Choroid plexus epithelial cell (primary cell): ENCODE measurements around the gene PRKG1.

Source experiments
- DNase-seq: peaks from one replicate; pipeline ENCODE4 v3.0.0-alpha.2; 2010; ENCODE audit warnings: low read depth
- H3K4me3 ChIP-seq: 2 replicates; pipeline ENCODE4 v1.5.1; 2011; ENCODE audit warnings: low read depth, mild to moderate bottlenecking, control low read depth, low read length, moderate library complexity
- CTCF ChIP-seq: conservative IDR thresholded peaks from 2 replicates; pipeline ENCODE4 v1.5.1; 2011; ENCODE audit warnings: low read depth, mild to moderate bottlenecking, control low read depth, inconsistent platforms, low read length, moderate library complexity

The PRKG1 gene

DNA sequence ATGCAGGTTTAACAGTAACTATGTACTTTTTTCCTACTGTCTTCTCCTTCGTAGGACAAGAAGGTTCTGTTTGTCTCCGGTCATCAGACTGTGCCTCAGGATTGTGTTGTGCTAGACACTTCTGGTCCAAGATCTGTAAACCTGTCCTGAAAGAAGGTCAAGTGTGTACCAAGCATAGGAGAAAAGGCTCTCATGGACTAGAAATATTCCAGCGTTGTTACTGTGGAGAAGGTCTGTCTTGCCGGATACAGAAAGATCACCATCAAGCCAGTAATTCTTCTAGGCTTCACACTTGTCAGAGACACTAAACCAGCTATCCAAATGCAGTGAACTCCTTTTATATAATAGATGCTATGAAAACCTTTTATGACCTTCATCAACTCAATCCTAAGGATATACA is 1242.2 kb downstream of the PRKG1 start:
- TF ChIP-seq CTCF: no peak
- H3K4me3 ChIP-seq: no peak overlapping the region
- no peak for DNase-seq

DNA sequence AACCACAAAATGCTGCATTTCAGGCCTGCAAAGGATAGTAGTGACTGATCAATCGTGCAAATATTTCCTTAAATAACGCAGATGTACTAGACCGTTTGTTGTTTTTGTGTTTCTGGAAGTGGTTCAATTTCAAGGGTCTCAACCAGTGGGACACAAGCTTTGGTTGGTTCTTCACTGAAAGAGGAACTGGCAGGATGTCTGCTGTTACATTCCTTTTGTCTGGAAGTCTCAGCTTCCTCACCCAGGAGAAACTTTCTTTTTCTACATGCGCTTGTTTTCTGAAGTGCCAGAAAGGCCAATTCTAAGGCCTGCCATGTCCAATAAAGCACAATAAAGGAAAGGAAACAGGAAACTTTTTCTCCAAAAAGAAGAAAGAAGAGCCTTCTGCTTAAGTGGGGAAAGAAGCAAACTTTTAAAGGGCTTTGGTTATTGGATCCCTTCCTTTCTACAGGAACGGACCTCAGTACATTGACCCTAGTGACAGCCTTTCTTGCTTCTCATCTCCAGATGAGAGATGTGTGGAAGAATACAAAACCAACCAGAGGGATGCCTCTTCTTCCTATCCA is 1243.9 kb downstream of the PRKG1 start:
- H3K4me3 ChIP-seq: peak overlapping the region; percentile 9
- no peak for TF ChIP-seq CTCF
- DNase-seq: peak; percentile 66

GRCh38 chr10:52318822-52319464 is 1244.7 kb downstream of the PRKG1 start:
- no peak overlapping the region for H3K4me3 ChIP-seq
- DNase-seq: peak; percentile 95
- no peak for TF ChIP-seq CTCF

- DNase-seq: no peak
- TF ChIP-seq CTCF: no peak
- H3K4me3 ChIP-seq: no peak overlapping the region
Measured at GRCh38 chr10:52319926-52320325, 1245.6 kb downstream of the PRKG1 start.

- no peak overlapping the region for H3K4me3 ChIP-seq
- no peak for TF ChIP-seq CTCF
- no peak for DNase-seq
Measured at GRCh38 chr10:52322323-52322722, 1248.0 kb downstream of the PRKG1 start.

DNA sequence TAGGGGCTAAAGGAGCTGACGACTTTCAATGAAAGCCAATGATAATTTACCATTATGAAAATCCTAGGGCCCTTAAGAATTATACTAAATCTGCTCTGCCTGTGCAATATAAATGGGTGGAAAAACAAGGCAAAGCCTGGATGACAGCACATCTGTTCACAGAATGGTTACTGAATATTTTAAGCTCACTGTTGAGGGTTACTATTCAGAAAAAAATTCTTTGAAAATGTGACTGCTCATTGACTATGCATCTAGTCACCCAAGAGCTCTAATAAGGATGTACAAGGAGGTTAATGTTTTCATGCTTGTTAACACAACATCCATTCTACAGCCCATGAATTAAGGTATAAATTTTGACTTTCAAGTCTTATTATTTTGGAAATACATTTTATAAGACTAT is 1248.6 kb downstream of the PRKG1 start:
- DNase-seq: no peak
- no peak overlapping the region for H3K4me3 ChIP-seq
- no peak for TF ChIP-seq CTCF

DNA sequence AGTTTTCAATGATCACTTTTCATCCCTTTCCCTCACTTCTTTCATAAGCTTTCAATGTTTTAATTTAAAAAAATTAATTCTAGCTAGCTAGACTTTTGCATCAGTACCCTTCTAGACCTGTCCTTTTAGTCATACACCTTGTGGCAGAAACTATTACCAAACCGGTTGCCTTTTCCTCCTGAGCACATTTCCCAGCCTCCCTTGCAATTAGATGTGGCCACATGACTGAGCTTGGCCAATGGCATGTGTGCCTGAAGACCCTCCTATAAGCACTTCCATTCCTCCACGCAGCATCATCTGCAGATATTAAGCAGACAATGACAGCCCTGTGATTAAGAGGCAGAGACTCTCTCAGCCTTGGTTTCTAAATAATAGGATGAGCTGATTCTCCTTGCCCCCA is 1252.1 kb downstream of the PRKG1 start:
- DNase-seq: no peak
- H3K4me3 ChIP-seq: no peak overlapping the region
- TF ChIP-seq CTCF: no peak
